NCI-H128 (cell line): ENCODE data around the gene TCF12.
"Not testable (repeated sequence)": the region's sequence is repeated elsewhere in the genome, so short reads cannot be mapped to it uniquely, and the experiment has no call there.

Experiments used
- DNase-seq: peaks from one replicate; lab custom pipeline; 2025; ENCODE audit not compliant: unreplicated experiment; lab: John Stamatoyannopoulos, UW

The TCF12 gene

DNA sequence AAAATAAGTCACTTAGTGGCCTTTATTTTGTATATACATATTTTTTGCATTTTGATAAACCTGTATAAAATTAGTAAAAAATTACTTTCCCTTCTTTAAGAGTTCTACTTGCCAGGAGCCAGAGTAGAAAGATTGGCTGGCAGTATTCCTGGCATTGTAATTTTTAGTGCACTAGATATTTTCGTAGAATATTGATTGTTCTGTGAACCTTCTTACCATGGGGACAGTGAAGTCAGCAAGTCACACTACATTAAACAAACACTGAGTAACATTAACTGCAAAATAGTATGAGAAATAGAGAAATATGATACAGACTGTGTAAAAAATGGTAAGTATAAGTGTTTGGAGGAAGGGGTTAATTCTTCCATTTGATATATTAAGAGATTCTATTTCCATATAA is 26.0 kb downstream of the TCF12 start:
- DNase-seq: no peak

DNA sequence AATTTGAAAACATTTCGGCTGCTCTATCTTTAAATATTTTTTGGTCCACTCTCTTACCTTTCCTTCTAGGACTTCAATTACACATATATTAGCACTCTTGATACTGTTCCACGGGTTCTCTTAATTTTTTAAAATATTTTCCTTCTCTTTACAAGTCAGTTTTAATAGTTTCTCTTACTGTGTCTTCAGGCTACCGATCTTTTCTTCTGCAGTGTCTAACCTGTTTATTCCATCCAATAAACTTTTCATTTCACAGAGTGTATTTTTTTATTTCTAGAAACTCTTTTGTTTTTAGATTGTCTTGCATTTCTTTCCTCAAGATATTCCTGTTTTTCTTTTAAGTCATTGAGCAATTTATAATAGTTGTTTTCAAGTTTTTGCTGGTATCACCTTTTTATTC is 27.7 kb downstream of the TCF12 start:
- DNase-seq: no peak

DNA sequence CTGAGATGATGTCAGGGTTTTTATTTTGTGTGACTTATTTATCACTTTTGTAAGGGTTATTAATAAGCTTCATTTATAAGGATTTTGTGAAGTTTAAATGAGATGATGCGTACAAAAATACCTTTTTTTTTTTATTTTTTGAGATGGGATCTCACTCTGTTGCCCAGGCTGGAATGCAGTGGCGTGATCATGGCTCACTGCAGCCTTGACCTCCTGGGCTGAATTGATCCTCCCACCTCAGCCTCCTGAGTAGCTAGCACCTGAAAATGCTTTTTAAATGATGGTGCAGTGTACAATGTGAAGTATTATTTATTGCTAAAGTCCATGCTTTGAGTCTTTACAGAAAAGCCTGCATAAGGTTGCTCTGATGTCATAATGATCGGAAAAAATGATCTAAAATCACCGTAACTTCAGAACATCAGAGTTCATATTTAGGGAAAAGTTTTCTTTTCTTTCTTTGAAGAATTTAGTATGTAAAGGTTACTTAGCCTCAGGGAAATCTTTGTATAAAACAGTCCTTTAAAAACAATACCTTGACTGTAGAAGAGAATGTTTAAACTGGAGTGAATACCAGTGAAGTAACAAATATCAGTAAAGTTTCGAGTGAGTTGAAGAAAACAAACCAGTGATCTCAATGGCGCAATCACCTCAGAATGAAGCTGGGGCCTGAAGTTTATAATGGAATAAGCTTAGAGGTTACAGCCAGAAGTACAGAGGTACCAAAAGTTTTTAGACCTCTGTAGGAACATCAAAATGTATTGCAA is 29.7 kb downstream of the TCF12 start:
- DNase-seq: no peak

DNA sequence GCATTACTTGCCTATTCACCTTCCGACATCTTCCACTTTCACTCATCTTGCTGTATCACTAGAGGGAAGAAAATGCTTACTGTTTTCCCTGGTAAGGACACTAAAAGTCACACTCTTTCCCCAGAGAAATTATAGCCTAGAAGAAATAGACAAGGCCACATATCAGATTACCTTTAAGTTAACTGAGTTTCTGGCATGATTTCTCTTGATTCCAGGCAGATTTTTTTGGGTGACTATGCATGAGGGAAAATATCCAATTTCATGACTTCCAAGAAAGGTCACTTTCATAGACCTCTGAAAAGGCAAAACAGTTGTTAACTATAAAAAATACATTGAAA is 30.3 kb downstream of the TCF12 start:
- DNase-seq: no peak

DNA sequence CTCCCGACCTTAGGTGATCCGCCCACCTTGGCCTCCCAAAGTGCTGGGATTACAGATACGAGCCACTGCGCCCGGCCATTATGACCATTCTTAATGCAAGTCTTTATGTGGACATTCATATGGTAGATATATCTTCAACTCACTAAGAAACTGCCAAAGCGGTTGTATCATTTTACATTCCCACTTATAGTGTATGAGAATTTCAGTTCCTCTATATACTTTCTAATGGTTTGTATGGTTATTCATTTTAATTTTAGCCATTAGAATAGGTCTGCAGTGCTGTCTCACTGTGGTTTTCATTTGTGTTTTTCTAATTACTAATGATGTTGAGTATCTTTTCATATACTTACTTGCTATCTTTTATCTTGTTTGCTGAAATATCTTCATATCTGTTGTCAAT is 32.5 kb downstream of the TCF12 start:
- no peak for DNase-seq

DNA sequence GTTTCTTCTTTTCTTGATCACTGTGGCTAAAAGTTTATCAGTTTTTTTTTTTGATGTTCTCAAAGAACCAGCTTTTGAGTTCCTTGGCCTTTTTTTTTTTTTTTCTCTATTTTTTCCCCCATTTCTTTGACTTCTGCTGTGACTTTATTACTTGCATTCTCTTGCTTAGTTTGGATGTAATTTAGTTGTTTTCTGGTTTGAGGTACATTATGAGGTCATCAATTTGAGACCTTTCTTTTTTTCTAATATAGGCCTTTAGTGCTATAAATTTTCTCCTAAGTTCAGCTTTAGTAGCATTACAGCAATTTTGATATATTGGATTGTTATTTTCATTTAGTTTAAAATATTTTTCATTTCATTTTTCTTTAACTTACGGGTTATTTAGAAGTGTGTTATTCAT is 35.3 kb downstream of the TCF12 start:
- DNase-seq: no peak

DNA sequence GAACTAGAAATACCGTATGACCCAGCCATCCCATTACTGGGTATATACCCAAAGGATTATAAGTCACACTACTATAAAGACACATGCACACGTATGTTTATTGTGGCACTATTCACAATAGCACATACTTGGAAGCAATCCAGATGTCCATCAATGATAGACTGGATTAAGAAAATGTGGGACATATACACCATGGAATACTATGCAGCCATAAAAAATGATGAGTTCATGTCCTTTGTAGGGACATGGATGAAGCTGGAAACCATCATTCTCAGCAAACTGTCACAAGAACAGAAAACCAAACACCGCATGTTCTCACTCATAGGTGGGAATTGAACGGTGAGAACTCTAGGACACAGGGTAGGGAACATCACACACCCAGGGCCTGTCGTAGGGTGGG is 36.6 kb downstream of the TCF12 start:
- DNase-seq: not testable (repeated sequence)

DNA sequence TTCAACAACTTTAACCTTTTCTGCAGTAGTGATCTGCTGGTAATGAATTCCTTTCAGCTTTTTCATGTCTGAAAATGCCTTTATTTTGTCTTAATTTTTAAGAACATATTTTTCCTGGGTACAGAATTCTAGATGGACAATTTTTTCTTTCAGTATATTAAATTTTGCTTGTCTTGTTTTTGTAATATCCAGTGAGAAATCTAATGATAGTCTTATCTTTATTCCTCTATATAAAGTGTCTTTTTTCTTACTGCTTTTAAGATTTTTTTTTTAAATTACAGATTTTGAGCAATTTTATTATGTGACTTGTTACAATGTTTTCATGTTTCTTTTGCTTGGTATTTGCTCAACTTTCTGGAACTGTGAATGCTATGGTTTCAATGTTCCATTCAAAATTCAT is 38.1 kb downstream of the TCF12 start:
- no peak for DNase-seq

DNA sequence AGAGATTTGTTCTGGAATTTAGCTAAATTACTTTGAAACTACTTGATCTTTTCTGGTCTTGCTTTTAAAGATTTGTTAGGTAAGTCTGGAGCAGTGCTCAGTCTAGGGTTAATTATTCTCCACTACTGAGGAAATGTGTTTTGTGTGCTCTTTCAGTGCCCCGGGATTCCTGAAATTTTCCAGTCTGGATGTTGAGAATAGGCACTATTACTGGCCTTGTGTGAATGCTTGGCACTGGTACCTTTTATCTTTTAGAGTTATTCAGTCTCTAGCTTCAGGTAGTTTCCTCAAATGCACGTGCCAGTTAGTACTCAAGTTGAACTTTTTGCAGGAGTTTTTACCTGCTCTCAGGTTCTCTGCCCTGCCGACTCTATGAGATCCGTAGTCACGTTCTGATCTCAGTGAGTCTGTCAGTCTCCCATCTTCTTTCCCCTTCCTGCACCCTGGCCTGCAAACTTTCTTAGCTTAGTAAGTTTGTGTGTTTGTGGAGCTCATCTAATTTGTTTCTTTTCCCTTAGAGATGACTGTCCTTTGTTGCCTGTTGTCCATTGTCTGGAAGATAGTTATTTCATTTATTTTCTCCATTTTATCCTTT is 39.5 kb downstream of the TCF12 start:
- DNase-seq: no peak

DNA sequence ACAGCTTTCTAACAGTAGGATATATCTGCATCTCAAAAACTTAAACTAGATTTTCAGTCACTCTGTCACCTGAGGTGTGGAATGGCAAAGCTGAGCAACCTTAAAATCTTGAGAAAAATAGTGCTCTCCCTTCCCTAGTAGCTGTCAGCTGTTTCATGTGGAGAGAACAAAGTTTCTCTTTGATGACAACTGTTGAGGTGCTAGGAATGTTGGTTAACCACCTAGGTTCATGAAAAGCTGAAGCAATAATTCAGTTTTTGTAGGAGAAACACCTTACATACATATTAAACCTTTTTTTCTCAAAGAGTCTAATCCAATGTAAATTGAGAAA is 40.8 kb downstream of the TCF12 start:
- DNase-seq: no peak

DNA sequence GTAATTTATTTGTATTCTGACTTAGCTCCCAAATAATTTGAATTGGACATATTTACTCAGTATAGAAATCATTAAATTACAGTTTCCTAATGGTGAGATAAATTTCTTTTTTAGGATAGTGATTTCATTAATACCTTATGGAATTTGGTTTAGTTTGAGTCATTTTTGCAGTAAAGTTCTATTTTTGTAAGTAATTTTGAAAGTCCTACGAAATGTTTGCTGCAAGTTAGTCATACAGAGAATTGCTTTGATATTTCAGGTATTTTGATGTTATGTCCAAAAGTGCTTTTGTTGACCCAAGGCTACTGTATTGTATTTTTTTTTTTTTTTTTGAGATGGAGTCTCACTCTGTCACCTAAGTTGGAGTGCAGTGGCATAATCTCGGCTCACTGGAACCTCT is 41.7 kb downstream of the TCF12 start:
- DNase-seq: no peak

DNA sequence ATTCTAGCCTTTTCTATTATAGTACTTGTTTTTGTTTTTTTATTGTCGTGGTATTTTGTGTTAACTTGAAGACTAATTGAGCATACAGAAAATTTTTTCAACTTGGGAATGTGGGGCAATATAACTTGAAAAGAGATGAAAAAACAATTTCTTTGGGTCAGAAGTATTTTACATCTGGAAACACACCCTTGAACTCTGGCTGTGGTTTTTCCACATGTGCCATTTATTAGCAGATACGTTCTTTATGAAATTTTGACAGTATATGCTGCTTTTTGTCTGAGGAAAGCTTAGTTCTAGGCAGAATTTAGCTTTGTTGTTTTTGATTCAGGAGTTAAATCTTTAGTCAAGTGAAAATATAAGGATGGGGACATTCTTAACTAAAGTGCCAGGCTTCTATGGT is 44.7 kb downstream of the TCF12 start:
- DNase-seq: no peak

DNA sequence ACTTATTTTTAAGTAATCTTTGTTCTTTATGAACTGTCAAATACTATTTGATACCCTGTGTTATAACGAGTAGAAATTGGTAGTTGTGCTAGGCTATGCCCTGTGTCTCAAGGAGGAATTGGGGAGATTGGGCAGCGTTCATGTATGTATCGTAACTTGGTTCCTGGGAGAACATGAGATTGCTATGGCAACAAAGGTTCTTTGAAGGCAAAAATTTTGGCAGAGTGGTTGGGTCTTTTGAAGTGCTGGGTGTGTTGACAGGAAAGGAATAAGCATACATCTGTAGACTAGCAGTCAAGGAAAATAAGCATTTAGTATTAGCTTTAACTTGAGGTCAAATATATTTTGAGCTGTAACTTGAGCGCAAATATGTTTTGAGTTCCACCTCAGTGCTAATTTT is 45.3 kb downstream of the TCF12 start:
- no peak for DNase-seq

DNA sequence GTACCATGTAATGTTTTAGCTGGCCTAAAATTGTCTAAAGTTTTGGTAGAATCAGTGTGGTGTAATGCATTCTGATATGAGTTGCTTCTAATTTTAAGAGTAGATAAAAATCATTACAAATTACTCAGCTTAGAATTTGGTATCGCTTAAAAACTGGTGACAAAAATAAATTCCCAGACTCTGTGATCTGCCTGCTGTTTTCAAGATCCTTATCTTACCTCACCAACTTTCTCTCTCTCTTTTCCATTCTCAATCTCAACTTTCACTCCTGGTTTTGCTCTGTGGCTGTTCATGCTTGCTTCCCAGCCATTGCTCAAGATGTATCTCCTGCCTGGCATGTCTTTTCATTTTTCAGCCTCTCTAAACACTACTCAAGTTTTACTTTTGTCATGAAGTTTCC is 45.7 kb downstream of the TCF12 start:
- DNase-seq: no peak

DNA sequence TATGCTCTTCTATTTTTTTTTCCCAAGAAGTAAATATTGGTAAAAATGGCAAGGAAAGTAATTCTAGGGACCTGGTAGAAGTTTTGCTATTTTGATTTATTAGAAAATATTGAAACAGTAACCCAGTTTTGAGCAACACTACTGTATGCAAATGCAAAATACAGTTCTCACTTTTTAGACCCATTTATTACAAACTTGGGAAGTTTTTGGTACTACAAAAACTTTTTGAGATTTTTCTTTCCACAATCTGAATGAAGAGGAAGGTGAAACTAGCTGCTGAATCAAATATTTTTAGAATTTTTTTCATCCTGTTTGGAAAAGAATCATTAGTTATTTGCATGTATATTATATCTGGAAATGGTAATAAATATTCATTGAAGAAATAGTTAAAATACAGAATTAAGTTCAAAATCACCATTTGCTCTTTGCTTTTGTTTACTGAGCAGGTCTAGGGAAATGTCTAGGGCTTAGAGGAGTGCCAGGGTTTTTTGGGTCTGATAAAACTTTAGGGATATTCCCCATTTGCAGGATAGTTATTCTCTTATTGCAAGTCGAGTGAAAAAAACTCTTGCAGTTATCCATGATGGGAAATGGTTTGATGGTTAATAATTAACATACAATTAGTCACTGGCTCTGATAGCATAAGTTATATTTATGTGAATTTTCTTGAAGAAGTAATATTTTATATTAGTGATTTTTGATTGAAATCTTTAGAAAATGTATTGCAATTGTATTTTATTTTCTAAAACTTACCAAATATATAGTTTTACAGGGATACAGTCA is 47.0 kb downstream of the TCF12 start:
- DNase-seq: no peak

DNA sequence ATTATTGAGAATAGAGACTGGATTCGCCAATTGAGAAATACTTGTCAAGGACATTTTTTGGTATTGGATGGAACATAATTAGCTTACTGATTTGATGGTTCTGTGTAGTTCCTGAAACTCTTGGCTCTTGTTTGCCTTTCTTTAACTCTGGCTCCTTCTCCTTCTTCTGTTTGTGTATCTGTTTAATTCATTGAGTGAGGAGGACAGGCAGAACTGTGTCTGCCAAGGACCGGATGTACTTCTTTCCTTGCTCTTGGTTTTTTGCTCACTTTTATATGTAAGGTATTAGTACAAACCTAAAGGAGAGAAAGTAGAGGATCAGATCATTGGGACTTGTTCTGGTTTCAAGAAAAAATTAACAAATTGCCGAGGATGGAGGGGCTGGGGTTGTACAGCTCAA is 48.9 kb downstream of the TCF12 start:
- DNase-seq: no peak

DNA sequence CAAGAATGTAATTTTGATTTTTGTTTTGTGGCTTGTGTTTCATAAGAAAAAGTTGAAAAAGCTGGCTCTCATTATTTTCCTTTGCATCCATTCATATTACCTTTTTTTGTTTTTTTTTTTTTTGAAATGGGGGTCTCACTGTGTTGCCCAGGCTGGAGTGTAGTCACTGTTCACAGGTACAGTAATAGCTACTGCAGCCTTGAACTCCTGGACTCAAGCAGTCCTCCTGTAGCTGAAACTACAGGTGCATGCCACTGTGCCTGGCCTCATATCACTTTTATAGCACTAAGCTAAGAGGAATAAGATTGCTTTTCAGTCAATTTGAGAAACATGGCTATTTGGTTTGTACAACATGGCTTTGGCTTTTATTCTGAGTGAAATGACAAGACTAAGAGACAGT is 49.8 kb downstream of the TCF12 start:
- DNase-seq: no peak

DNA sequence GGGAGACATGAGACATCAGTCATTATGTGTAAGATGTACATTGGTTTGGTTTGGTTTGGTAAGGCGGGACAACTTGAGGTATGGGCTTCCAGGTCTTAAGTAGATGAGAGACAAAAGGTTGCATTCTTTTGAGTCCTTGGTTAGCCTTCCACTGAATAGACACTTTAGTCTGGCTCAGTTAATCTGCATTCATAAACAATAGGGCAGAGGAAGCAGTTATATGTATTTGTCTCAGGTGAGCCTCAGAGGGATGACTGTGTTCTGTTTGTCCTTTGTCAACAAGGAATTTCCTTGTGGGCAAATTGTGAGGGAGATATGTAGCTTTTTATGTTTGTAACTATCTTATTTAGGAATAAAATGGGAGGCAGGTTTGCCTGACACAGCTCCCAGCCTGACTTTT is 50.4 kb downstream of the TCF12 start:
- no peak for DNase-seq

DNA sequence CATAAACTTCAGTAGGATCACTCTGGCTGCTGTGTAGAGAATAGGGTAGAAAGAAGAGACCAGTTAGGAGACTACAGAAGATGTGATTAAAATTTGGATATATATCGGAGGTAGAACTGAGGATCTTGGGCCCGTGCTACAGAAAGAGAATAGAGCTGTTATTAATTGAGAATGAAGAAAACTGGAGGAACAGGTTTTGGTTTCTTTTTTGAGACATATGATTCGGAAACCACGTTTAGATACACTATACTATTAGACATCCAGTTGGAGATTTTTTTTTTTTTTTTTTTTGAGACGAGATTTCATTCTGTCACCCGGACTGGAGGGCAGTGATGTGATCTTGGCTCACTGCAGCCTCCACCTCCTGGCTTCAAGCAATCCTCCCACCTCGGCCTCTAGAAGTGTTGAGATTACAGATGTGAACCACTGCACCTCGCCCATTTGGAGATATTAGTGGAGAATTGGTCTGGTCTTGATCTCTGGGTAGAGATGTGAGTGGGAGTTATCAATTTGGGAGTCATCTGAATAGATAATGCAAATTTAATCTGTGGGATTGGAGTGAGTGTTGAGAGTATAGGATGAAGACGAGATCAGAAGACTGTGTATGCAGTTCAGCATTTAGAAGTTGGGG is 50.9 kb downstream of the TCF12 start:
- DNase-seq: no peak

DNA sequence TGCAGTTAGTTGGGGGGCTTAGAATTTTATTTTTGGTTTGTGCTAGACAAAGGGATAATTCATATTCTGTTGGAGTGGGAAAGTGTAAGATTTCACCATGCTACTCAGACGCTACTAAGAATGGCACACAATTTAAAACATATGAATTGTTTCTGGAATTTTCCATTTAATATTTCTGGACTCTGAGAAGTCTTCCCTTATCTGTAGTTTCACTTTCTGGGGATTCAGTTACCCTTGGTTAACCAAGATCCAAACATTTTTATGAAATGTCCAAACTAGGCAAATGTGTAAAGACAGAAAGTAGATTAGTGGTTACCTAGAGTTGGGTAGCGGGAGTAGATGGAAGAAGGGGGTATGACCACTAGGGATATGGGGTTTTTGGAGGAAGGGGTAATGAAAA is 53.1 kb downstream of the TCF12 start:
- DNase-seq: no peak

DNA sequence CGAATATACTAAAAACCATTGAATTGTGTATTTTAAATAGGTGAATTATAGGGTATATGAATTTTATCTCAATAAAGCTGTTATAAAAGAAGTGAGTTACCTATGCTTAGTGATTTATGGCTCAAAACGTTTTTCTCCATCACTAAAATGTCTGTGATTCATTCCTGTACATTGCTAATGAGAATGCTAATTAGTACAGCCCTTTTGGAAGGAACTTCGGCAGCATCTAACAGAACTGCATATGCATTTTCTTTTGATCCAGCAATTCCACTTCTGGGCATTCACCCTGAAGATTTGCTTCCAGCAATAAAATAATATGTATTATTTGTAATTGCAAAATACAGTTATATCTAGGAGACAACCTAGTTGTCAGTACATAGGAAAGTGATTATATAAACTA is 53.6 kb downstream of the TCF12 start:
- no peak for DNase-seq

DNA sequence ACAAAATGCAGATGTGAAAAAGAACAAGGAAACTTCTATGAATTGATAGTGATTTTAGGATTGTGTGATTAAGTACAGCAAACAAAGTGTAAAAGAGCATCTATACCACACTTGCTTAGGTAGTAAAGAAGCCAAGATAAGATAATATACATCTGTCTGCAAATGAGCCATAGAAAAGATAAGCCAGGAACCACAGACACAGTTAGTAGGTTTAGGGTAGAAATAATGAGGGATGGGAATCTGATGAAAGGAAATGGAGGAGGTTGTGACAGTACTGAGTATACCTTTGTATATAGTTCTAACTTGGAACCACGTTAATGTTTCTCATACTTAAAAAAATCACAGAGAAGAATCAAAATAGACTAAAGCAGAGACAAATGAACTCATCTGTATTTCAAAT is 54.0 kb downstream of the TCF12 start:
- DNase-seq: no peak
